HPDE6-E6E7 (cell line): ENCODE results near the gene GLIPR1.
"Not testable (repeated sequence)": the region's sequence is repeated elsewhere in the genome, so short reads cannot be mapped to it uniquely, and the experiment has no call there.

Source experiments
- DNase-seq: peaks from one replicate; pipeline ENCODE4 v3.0.0; 2011; ENCODE audit warnings: missing footprints; ENCODE audit errors: extremely low spot score

GLIPR1 gene

GRCh38 chr12:75480469-75480949, at the start of gene GLIPR1:
Gene GLIPR1, plus strand, starts transcription at chr12:75480755. Its CDS starts 126 bp downstream, at chr12:75480881.
- peak; percentile 71 for DNase-seq

GRCh38 chr12:75432924-75433323, 47.6 kb upstream of the GLIPR1 start:
- no peak for DNase-seq

- no peak for DNase-seq
Observed at GRCh38 chr12:75437564-75437963, 43.0 kb upstream of the GLIPR1 start.

GRCh38 chr12:75438059-75438754, 42.3 kb upstream of the GLIPR1 start:
- DNase-seq, result no peak

GRCh38 chr12:75439048-75439447, 41.5 kb upstream of the GLIPR1 start:
- DNase-seq, result no peak

GRCh38 chr12:75439930-75440329, 40.6 kb upstream of the GLIPR1 start:
- no peak for DNase-seq

GRCh38 chr12:75441687-75442449, 38.7 kb upstream of the GLIPR1 start:
- DNase-seq, result not testable (repeated sequence)

- DNase-seq, result not testable (repeated sequence)
Observed at GRCh38 chr12:75442454-75442853, 38.1 kb upstream of the GLIPR1 start.

- DNase-seq, result no peak
Observed at GRCh38 chr12:75443709-75444108, 36.8 kb upstream of the GLIPR1 start.

- DNase-seq, result peak; percentile 29
Observed at GRCh38 chr12:75444429-75445136, 36.0 kb upstream of the GLIPR1 start.

GRCh38 chr12:75445137-75445507, 35.4 kb upstream of the GLIPR1 start:
- DNase-seq, result not testable (repeated sequence)

GRCh38 chr12:75446857-75447256, 33.7 kb upstream of the GLIPR1 start:
- DNase-seq, result peak; percentile 15

GRCh38 chr12:75447691-75448393, 32.7 kb upstream of the GLIPR1 start:
- peak; percentile 10 for DNase-seq

- peak; percentile 15 for DNase-seq
Observed at GRCh38 chr12:75452675-75453330, 27.8 kb upstream of the GLIPR1 start.

GRCh38 chr12:75455839-75456238, 24.7 kb upstream of the GLIPR1 start:
- DNase-seq, result no peak

GRCh38 chr12:75457191-75457590, 23.4 kb upstream of the GLIPR1 start:
- no peak for DNase-seq

GRCh38 chr12:75457866-75458265, 22.7 kb upstream of the GLIPR1 start:
- not testable (repeated sequence) for DNase-seq

- DNase-seq, result no peak
Observed at GRCh38 chr12:75459755-75460154, 20.8 kb upstream of the GLIPR1 start.

- DNase-seq, result no peak
Observed at GRCh38 chr12:75460204-75460603, 20.4 kb upstream of the GLIPR1 start.

GRCh38 chr12:75471902-75472890, 8.4 kb upstream of the GLIPR1 start:
- DNase-seq, result no peak
